ENCODE data around the gene GPC3.

GRCh38 chrX:134025986-134026545, 40.7 kb upstream of the GPC3 start:
- no peak for TF ChIP-seq CTCF (IDR thresholded peaks at IDR 0.05 in 4 of 5, conservative IDR thresholded peaks at IDR 0.05 in 1 of 5)
- TF ChIP-seq POLR2A (IDR thresholded peaks at IDR 0.05) = no peak
